Measurements from ENCODE around the gene MINDY3.

Gene MINDY3

GRCh38 chr10:15738270-15738925 is 121.9 kb downstream of the MINDY3 start:
- no peak overlapping the region for H4K91ac ChIP-seq (ENCODE audit: low read depth, low read length)
- H3K36me3 ChIP-seq (ENCODE audit: control insufficient read depth in 1 of 2, insufficient read depth in 2 of 2, low read length in 2 of 2): no peaks in the 10 kb centered on the region
- H3K27ac ChIP-seq (ENCODE audit: low read depth, low read length): no peak overlapping the region
- no peak overlapping the region for H3K4ac ChIP-seq (ENCODE audit: low read depth, low read length)
- no peak overlapping the region for H2AFZ ChIP-seq (ENCODE audit: insufficient read depth, low read length, poor library complexity)
- H2AK5ac ChIP-seq (ENCODE audit: low read length): no peak overlapping the region
- no peak overlapping the region for H2BK12ac ChIP-seq (ENCODE audit: low read length)
- H3K79me2 ChIP-seq (ENCODE audit: control insufficient read depth, insufficient read depth, low read length, poor library complexity): no peaks in the 10 kb centered on the region
- peaks cover under 1% of the 10 kb centered on the region for H3K9me3 ChIP-seq (ENCODE audit: insufficient read depth, low read depth, low read length)
- no peak overlapping the region for H3K9ac ChIP-seq (ENCODE audit: low read length)
- no peaks in the 10 kb centered on the region for H3K79me1 ChIP-seq (ENCODE audit: low read length)
- H4K8ac ChIP-seq (ENCODE audit: low read depth, low read length): no peak overlapping the region
- H2BK5ac ChIP-seq (ENCODE audit: low read depth, low read length, poor library complexity): no peak overlapping the region
- H4K12ac ChIP-seq (ENCODE audit: low read depth, low read length): no peak overlapping the region
- no peak overlapping the region for H3K18ac ChIP-seq (ENCODE audit: low read length)
- H3K4me1 ChIP-seq (ENCODE audit: control insufficient read depth in 1 of 2, insufficient read depth in 2 of 2, low read length in 2 of 2): peaks cover 3 to 4% of the 10 kb centered on the region in 2 experiments
- no peak overlapping the region for H2BK120ac ChIP-seq (ENCODE audit: insufficient read depth, low read length, poor library complexity)
- no CpG with 5 or more reads among the region's 10 CpGs for WGBS (ENCODE audit: extremely low coverage, insufficient coverage, insufficient read length)
- no peak overlapping the region for H3K23ac ChIP-seq (ENCODE audit: low read length)
- DNase-seq: peak in 1 of 2 donors; percentile 6
- no peak overlapping the region for H3K4me2 ChIP-seq (ENCODE audit: low read length)
- H3K27me3 ChIP-seq (ENCODE audit: insufficient read depth, low read length): no peaks in the 10 kb centered on the region
- no peak overlapping the region for H3K4me3 ChIP-seq (ENCODE audit: low read depth, low read length)
- no peak overlapping the region for H3K14ac ChIP-seq (ENCODE audit: low read length)

DNA sequence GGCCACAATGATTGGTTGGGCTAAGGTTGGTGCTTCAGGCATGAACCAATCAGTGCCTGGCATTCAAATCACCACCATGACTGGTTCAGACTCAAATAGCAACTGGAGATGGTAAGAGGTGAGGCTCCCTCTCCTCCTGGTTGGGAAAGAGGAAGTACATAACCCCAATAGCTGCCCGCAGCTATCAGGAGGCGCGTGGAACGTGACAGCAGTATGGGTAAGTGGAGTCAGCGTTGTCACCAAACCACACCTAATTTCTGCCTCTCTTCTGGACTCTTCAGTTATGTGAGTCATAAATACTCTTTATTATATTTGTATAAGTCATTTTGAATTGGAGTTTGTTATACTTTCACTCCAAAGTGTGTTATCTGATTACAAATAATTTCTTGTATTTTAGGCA is 122.7 kb downstream of the MINDY3 start:
- DNase-seq: peak in 1 of 2 donors; percentile 38
- no peaks in the 10 kb centered on the region for H3K9me3 ChIP-seq (ENCODE audit: insufficient read depth, low read depth, low read length)
- no peak overlapping the region for H2BK12ac ChIP-seq (ENCODE audit: low read length)
- no peak overlapping the region for H3K23ac ChIP-seq (ENCODE audit: low read length)
- no peak overlapping the region for H3K4ac ChIP-seq (ENCODE audit: low read depth, low read length)
- no peak overlapping the region for H4K91ac ChIP-seq (ENCODE audit: low read depth, low read length)
- peaks cover 3 to 4% of the 10 kb centered on the region in 2 experiments for H3K4me1 ChIP-seq (ENCODE audit: control insufficient read depth in 1 of 2, insufficient read depth in 2 of 2, low read length in 2 of 2)
- H3K14ac ChIP-seq (ENCODE audit: low read length): no peak overlapping the region
- H3K79me2 ChIP-seq (ENCODE audit: control insufficient read depth, insufficient read depth, low read length, poor library complexity): no peaks in the 10 kb centered on the region
- H3K18ac ChIP-seq (ENCODE audit: low read length): no peak overlapping the region
- no peak overlapping the region for H2AFZ ChIP-seq (ENCODE audit: insufficient read depth, low read length, poor library complexity)
- H3K9ac ChIP-seq (ENCODE audit: low read length): no peak overlapping the region
- no peaks in the 10 kb centered on the region for H3K27me3 ChIP-seq (ENCODE audit: insufficient read depth, low read length)
- H3K4me2 ChIP-seq (ENCODE audit: low read length): no peak overlapping the region
- H3K79me1 ChIP-seq (ENCODE audit: low read length): no peaks in the 10 kb centered on the region
- no peaks in the 10 kb centered on the region for H3K36me3 ChIP-seq (ENCODE audit: control insufficient read depth in 1 of 2, insufficient read depth in 2 of 2, low read length in 2 of 2)
- no peak overlapping the region for H2AK5ac ChIP-seq (ENCODE audit: low read length)
- no peak overlapping the region for H2BK120ac ChIP-seq (ENCODE audit: insufficient read depth, low read length, poor library complexity)
- no peak overlapping the region for H3K27ac ChIP-seq (ENCODE audit: low read depth, low read length)
- no CpG with 5 or more reads among the region's 5 CpGs for WGBS (ENCODE audit: extremely low coverage, insufficient coverage, insufficient read length)
- no peak overlapping the region for H2BK5ac ChIP-seq (ENCODE audit: low read depth, low read length, poor library complexity)
- H4K8ac ChIP-seq (ENCODE audit: low read depth, low read length): no peak overlapping the region
- no peak overlapping the region for H3K4me3 ChIP-seq (ENCODE audit: low read depth, low read length)
- H4K12ac ChIP-seq (ENCODE audit: low read depth, low read length): no peak overlapping the region

GRCh38 chr10:15735763-15736162 is 124.5 kb downstream of the MINDY3 start:
- no peaks in the 10 kb centered on the region for H3K36me3 ChIP-seq (ENCODE audit: control insufficient read depth in 1 of 2, insufficient read depth in 2 of 2, low read length in 2 of 2)
- no peak overlapping the region for H2AK5ac ChIP-seq (ENCODE audit: low read length)
- H3K9ac ChIP-seq (ENCODE audit: low read length): no peak overlapping the region
- H4K8ac ChIP-seq (ENCODE audit: low read depth, low read length): no peak overlapping the region
- no peaks in the 10 kb centered on the region for H3K9me3 ChIP-seq (ENCODE audit: insufficient read depth, low read depth, low read length)
- no peak overlapping the region for H3K18ac ChIP-seq (ENCODE audit: low read length)
- WGBS (ENCODE audit: extremely low coverage, insufficient coverage, insufficient read length): no CpG with 5 or more reads among the region's 4 CpGs
- no peak overlapping the region for H4K12ac ChIP-seq (ENCODE audit: low read depth, low read length)
- no peak overlapping the region for H3K27ac ChIP-seq (ENCODE audit: low read depth, low read length)
- no peak overlapping the region for H2AFZ ChIP-seq (ENCODE audit: insufficient read depth, low read length, poor library complexity)
- no peaks in the 10 kb centered on the region for H3K79me1 ChIP-seq (ENCODE audit: low read length)
- no peak overlapping the region for H3K4ac ChIP-seq (ENCODE audit: low read depth, low read length)
- no peaks in the 10 kb centered on the region for H3K79me2 ChIP-seq (ENCODE audit: control insufficient read depth, insufficient read depth, low read length, poor library complexity)
- no peak overlapping the region for H2BK5ac ChIP-seq (ENCODE audit: low read depth, low read length, poor library complexity)
- H2BK12ac ChIP-seq (ENCODE audit: low read length): no peak overlapping the region
- no peak overlapping the region for H2BK120ac ChIP-seq (ENCODE audit: insufficient read depth, low read length, poor library complexity)
- peaks cover 3 to 4% of the 10 kb centered on the region in 2 experiments for H3K4me1 ChIP-seq (ENCODE audit: control insufficient read depth in 1 of 2, insufficient read depth in 2 of 2, low read length in 2 of 2)
- no peak overlapping the region for H3K4me3 ChIP-seq (ENCODE audit: low read depth, low read length)
- no peak overlapping the region for H3K23ac ChIP-seq (ENCODE audit: low read length)
- H3K14ac ChIP-seq (ENCODE audit: low read length): no peak overlapping the region
- no peak overlapping the region for H4K91ac ChIP-seq (ENCODE audit: low read depth, low read length)
- DNase-seq: no peak
- H3K27me3 ChIP-seq (ENCODE audit: insufficient read depth, low read length): no peaks in the 10 kb centered on the region
- H3K4me2 ChIP-seq (ENCODE audit: low read length): no peak overlapping the region

GRCh38 chr10:15730341-15730740 is 130.0 kb downstream of the MINDY3 start:
- Histone ChIP-seq H3K23ac (ENCODE audit: low read length) (no peak overlapping the region), H4K12ac (ENCODE audit: low read depth, low read length) (no peak overlapping the region), H3K9me3 (ENCODE audit: insufficient read depth, low read depth, low read length) (no peaks in the 10 kb centered on the region), H3K4me3 (ENCODE audit: low read depth, low read length) (no peak overlapping the region), H3K27me3 (ENCODE audit: insufficient read depth, low read length) (no peaks in the 10 kb centered on the region), H3K36me3 (ENCODE audit: control insufficient read depth in 1 of 2, insufficient read depth in 2 of 2, low read length in 2 of 2) (no peaks in the 10 kb centered on the region), H3K27ac (ENCODE audit: low read depth, low read length) (no peak overlapping the region), H3K14ac (ENCODE audit: low read length) (no peak overlapping the region), H2BK12ac (ENCODE audit: low read length) (no peak overlapping the region), H3K4me1 (ENCODE audit: control insufficient read depth in 1 of 2, insufficient read depth in 2 of 2, low read length in 2 of 2) (peaks cover 0 to 3% of the 10 kb centered on the region in 2 experiments), H3K4me2 (ENCODE audit: low read length) (no peak overlapping the region), H2AK5ac (ENCODE audit: low read length) (no peak overlapping the region), H4K8ac (ENCODE audit: low read depth, low read length) (no peak overlapping the region), H3K4ac (ENCODE audit: low read depth, low read length) (no peak overlapping the region), H3K79me2 (ENCODE audit: control insufficient read depth, insufficient read depth, low read length, poor library complexity) (no peaks in the 10 kb centered on the region), H4K91ac (ENCODE audit: low read depth, low read length) (no peak overlapping the region), H3K9ac (ENCODE audit: low read length) (no peak overlapping the region), H2BK120ac (ENCODE audit: insufficient read depth, low read length, poor library complexity) (no peak overlapping the region), H2AFZ (ENCODE audit: insufficient read depth, low read length, poor library complexity) (no peak overlapping the region), H3K79me1 (ENCODE audit: low read length) (no peaks in the 10 kb centered on the region), H2BK5ac (ENCODE audit: low read depth, low read length, poor library complexity) (no peak overlapping the region), H3K18ac (ENCODE audit: low read length) (no peak overlapping the region)
- DNase-seq: no peak
- WGBS (ENCODE audit: extremely low coverage, insufficient coverage, insufficient read length): no CpG with 5 or more reads among the region's 2 CpGs
